HG02840 (cell line): ENCODE measurements around the gene MDM4.
"Not testable (repeated sequence)": the region's sequence is repeated elsewhere in the genome, so short reads cannot be mapped to it uniquely, and the experiment has no call there.

Source experiments
- ATAC-seq: cut with Tn5 transposase; IDR thresholded peaks from one replicate; pipeline ENCODE4 v1.9.1; 2021; ENCODE audit warnings: mild to moderate bottlenecking, moderate library complexity, moderate number of reproducible peaks; ENCODE audit not compliant: unreplicated experiment, low FRiP score

Gene MDM4

GRCh38 chr1:204513117-204513716 lies 3.0 kb upstream of the MDM4 start:
- ATAC-seq = peak; percentile 48

- ATAC-seq = no peak
Measured at GRCh38 chr1:204514828-204515227, 1.4 kb upstream of the MDM4 start.

GRCh38 chr1:204517382-204517781 lies 1.2 kb downstream of the MDM4 start:
- ATAC-seq = not testable (repeated sequence)

- no peak for ATAC-seq
Measured at GRCh38 chr1:204520834-204521709, 4.9 kb downstream of the MDM4 start.

GRCh38 chr1:204521941-204522521 lies 5.8 kb downstream of the MDM4 start:
- not testable (repeated sequence) for ATAC-seq

GRCh38 chr1:204523605-204524215 lies 7.5 kb downstream of the MDM4 start:
- no peak for ATAC-seq

GRCh38 chr1:204524986-204525385 lies 8.8 kb downstream of the MDM4 start:
- ATAC-seq = no peak

GRCh38 chr1:204528241-204528640 lies 12.0 kb downstream of the MDM4 start:
- no peak for ATAC-seq

GRCh38 chr1:204528677-204529076 lies 12.5 kb downstream of the MDM4 start:
- no peak for ATAC-seq

GRCh38 chr1:204529371-204529895 lies 13.2 kb downstream of the MDM4 start:
- no peak for ATAC-seq

- peak; percentile 78 for ATAC-seq
Measured at GRCh38 chr1:204530932-204531331, 14.7 kb downstream of the MDM4 start.

- ATAC-seq = no peak
Measured at GRCh38 chr1:204532832-204533231, 16.6 kb downstream of the MDM4 start.

- no peak for ATAC-seq
Measured at GRCh38 chr1:204541626-204542025, 25.4 kb downstream of the MDM4 start.

GRCh38 chr1:204544321-204544720 lies 28.1 kb downstream of the MDM4 start:
- no peak for ATAC-seq

- no peak for ATAC-seq
Measured at GRCh38 chr1:204545202-204545601, 29.0 kb downstream of the MDM4 start.

GRCh38 chr1:204545881-204546280 lies 29.7 kb downstream of the MDM4 start:
- no peak for ATAC-seq

GRCh38 chr1:204548265-204548664 lies 32.1 kb downstream of the MDM4 start:
- ATAC-seq = no peak

GRCh38 chr1:204549313-204549712 lies 33.1 kb downstream of the MDM4 start:
- ATAC-seq = no peak

- no peak for ATAC-seq
Measured at GRCh38 chr1:204550926-204551325, 34.7 kb downstream of the MDM4 start.

GRCh38 chr1:204556458-204557052 lies 40.3 kb downstream of the MDM4 start:
- ATAC-seq = no peak
